ENCODE measurements around the gene CALHM2. TPM values are rescaled to one million over a fixed set of nuclear protein-coding genes. Genes with fewer than 3 reads are reported as not detected.

The CALHM2 gene
- total and polyA plus RNA-seq, 12 donors: 3.8 to 56.8 (median 34.9) TPM

GRCh38 chr10:103416436-103417147 is 35.6 kb downstream of the CALHM2 start:
- H3K9me3 ChIP-seq (replicated peaks in 1 of 3): no peaks in the 10 kb centered on the region
- 24 to 39% (median 32%) methylated on average over 7 to 8 of the region's 8 CpGs for WGBS, 4 donors
- peak; percentile 60 to 90 (median 82) for TF ChIP-seq CTCF (IDR thresholded peaks at IDR 0.05)
- no peak for TF ChIP-seq POLR2A (IDR thresholded peaks at IDR 0.05)
- peak; percentile 73 to 93 (median 78) for DNase-seq
- peaks cover 0 to 97% of the 10 kb centered on the region in 2 donors for H3K36me3 ChIP-seq (replicated peaks in 1 of 2)
- no peaks in the 10 kb centered on the region for H3K27me3 ChIP-seq
- H3K4me1 ChIP-seq (replicated peaks in 1 of 2): peaks cover 4 to 8% of the 10 kb centered on the region in 2 donors
- intact Hi-C loops (cut with DNase I): loop anchor here (2.0 kb wide), 2 partner anchors 68 to 70 kb away; no protein-coding TSS in a partner anchor
- H3K27ac ChIP-seq: peak overlapping the region in 2 of 5 donors; percentile 55 to 72
- no peak overlapping the region for H3K4me3 ChIP-seq

DNA sequence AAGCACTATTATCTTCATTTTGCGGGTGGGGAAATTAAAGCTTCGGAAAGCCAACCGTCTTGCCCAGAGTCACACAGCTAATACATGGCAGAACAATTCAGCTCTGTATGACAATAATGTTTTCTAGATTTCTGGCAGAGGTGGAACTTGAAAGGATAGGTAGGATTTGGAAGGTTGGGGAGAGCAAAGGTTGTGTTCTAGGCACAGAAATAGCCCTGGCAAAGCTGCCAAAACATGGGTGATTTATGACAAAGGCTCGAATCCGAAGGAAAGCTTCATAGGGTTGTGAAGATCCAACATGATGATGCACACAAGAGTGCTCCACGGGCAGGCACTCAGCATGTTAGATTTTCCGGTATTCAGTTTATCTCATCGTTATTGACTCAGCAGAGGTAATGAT is 36.6 kb downstream of the CALHM2 start:
- Histone ChIP-seq H3K27me3 (no peaks in the 10 kb centered on the region), H3K9me3 (replicated peaks in 1 of 3) (no peaks in the 10 kb centered on the region), H3K4me1 (replicated peaks in 1 of 2) (peaks cover 4 to 8% of the 10 kb centered on the region in 2 donors), H3K27ac (no peak overlapping the region), H3K36me3 (replicated peaks in 1 of 2) (peaks cover 0 to 98% of the 10 kb centered on the region in 2 donors), H3K4me3 (no peak overlapping the region)
- WGBS, 4 donors: 75 to 81% (median 77%) methylated on average over 8 of the region's 8 CpGs
- no peak for DNase-seq
- intact Hi-C loops (cut with DNase I): no loop called here
- TF ChIP-seq POLR2A (IDR thresholded peaks at IDR 0.05) (no peak), CTCF (IDR thresholded peaks at IDR 0.05) (no peak)

DNA sequence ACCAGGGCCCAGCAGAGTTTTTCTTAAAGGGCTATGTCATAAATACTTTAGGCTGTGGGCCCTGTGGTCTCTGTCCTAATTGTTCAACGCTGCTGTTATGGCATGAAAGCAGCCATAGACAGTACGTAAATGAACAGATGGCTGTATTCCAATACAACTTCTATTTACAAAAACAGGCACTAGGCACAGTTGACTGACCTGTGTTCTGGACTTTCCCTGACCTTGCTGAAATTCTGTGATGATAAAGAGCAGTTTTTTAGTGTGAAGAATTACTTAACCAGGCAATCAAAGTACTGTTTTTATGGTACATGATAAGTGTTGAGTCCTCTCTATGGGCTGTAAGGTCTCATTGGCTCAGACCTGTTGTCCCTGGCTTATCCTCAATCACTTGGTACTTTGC is 38.6 kb downstream of the CALHM2 start:
- intact Hi-C loops (cut with DNase I): no loop called here
- peaks cover 0 to 97% of the 10 kb centered on the region in 2 donors for H3K36me3 ChIP-seq (replicated peaks in 1 of 2)
- WGBS, 4 donors: 77 to 80% (median 77%) methylated on average over 2 of the region's 2 CpGs

More for the DNA sequence above, 38.6 kb downstream of the CALHM2 start:
- H3K4me3 ChIP-seq: no peak overlapping the region
- H3K27me3 ChIP-seq: no peaks in the 10 kb centered on the region
- no peak overlapping the region for H3K27ac ChIP-seq
- H3K9me3 ChIP-seq (replicated peaks in 1 of 3): no peaks in the 10 kb centered on the region
- TF ChIP-seq POLR2A (IDR thresholded peaks at IDR 0.05) (no peak), CTCF (IDR thresholded peaks at IDR 0.05) (no peak)
- DNase-seq: peak in 1 of 7 donors; percentile 9
- peaks cover 4 to 8% of the 10 kb centered on the region in 2 donors for H3K4me1 ChIP-seq (replicated peaks in 1 of 2)
